ENCODE data around the gene DDX19B.

- TF ChIP-seq EZH2 (IDR thresholded peaks at IDR 0.05; ENCODE audit: borderline replicate concordance, low read depth, low read length, severe bottlenecking) (no peak), POLR2AphosphoS5 (IDR thresholded peaks at IDR 0.05; ENCODE audit: insufficient read depth, low read depth, low read length) (no peak)
Observed at GRCh38 chr16:70257391-70257790, 41.6 kb upstream of the DDX19B start.

Data from endothelial cell of umbilical vein (primary cell).